NOMO-1 (cell line): ENCODE measurements around the gene AP3D1.
A peak's percentile ranks its signal among the peaks of the same experiment; 100 is the strongest.
"Not testable (repeated sequence)": the region's sequence is repeated elsewhere in the genome, so short reads cannot be mapped to it uniquely, and the experiment has no call there.

ENCODE experiments used
- DNase-seq, 2 experiments: peaks; one replicate each; lab custom pipeline; 2025; ENCODE audit not compliant: unreplicated experiment in 2 of 2; lab: John Stamatoyannopoulos, UW

Gene AP3D1

GRCh38 chr19:2157452-2157851 lies 6.1 kb upstream of the AP3D1 start:
- no peak for DNase-seq

- no peak for DNase-seq
Measured at GRCh38 chr19:2154587-2155075, 3.3 kb upstream of the AP3D1 start.

- DNase-seq, result no peak
Measured at GRCh38 chr19:2150794-2151338, 500 bp downstream of the AP3D1 start.

- DNase-seq, result peak in 1 of 2 experiments; percentile 48
Measured at GRCh38 chr19:2149980-2150793, 1.2 kb downstream of the AP3D1 start.

- no peak for DNase-seq
Measured at GRCh38 chr19:2148482-2149135, 2.8 kb downstream of the AP3D1 start.

- DNase-seq, result no peak
Measured at GRCh38 chr19:2145831-2146241, 5.5 kb downstream of the AP3D1 start.

- DNase-seq, result no peak
Measured at GRCh38 chr19:2144190-2144589, 7.2 kb downstream of the AP3D1 start.

GRCh38 chr19:2142173-2142829 lies 9.1 kb downstream of the AP3D1 start:
- DNase-seq, result no peak

GRCh38 chr19:2140138-2140569 lies 11.2 kb downstream of the AP3D1 start:
- no peak for DNase-seq

GRCh38 chr19:2139385-2140137 lies 11.8 kb downstream of the AP3D1 start:
- no peak for DNase-seq

- no peak for DNase-seq
Measured at GRCh38 chr19:2138061-2138728, 13.2 kb downstream of the AP3D1 start.

GRCh38 chr19:2136796-2137195 lies 14.6 kb downstream of the AP3D1 start:
- DNase-seq, result no peak

GRCh38 chr19:2135474-2136402 lies 15.6 kb downstream of the AP3D1 start:
- DNase-seq, result no peak

GRCh38 chr19:2132731-2133490 lies 18.5 kb downstream of the AP3D1 start:
- DNase-seq, result no peak

- DNase-seq, result no peak
Measured at GRCh38 chr19:2132191-2132590, 19.2 kb downstream of the AP3D1 start.

GRCh38 chr19:2131012-2131975 lies 20.1 kb downstream of the AP3D1 start:
- DNase-seq, result not testable (repeated sequence)
